Small intestine (tissue), 7 donors: ENCODE measurements around the gene LMNTD1. TPM values are rescaled to one million over a fixed set of nuclear protein-coding genes. Genes with fewer than 3 reads are reported as not detected.
"Not testable (repeated sequence)": the region's sequence is repeated elsewhere in the genome, so short reads cannot be mapped to it uniquely, and the experiment has no call there.

Experiments
- DNase-seq, 2 donors: peaks; one replicate each; pipeline versions ENCODE4 v3.0.0 to v3.0.0-alpha.2; 2013
- FAIRE-seq: peaks from 2 replicates; lab custom pipeline; 2012; peaks lifted over from hg19 to GRCh38; lab: Jason Lieb, UNC
- H3K27ac ChIP-seq, 3 donors: one replicate each; pipeline ENCODE4 v1.5.1; 2013; ENCODE audit warnings: low read length in 2 of 3, mild to moderate bottlenecking in 2 of 3, control low read depth in 1 of 3, inconsistent platforms in 1 of 3, low read depth in 1 of 3, moderate library complexity in 1 of 3
- H3K27me3 ChIP-seq, 3 donors: one replicate each; pipeline ENCODE4 v1.6.1; 2013; ENCODE audit warnings: low read length in 3 of 3, inconsistent platforms in 1 of 3; ENCODE audit not compliant: control insufficient read depth in 3 of 3, insufficient read depth in 3 of 3
- H3K36me3 ChIP-seq, 3 donors: one replicate each; pipeline ENCODE4 v1.6.1; 2013; ENCODE audit warnings: low read length in 3 of 3, inconsistent platforms in 1 of 3, low read depth in 1 of 3, mild to moderate bottlenecking in 1 of 3, moderate library complexity in 1 of 3; ENCODE audit not compliant: control insufficient read depth in 3 of 3, insufficient read depth in 2 of 3
- H3K4me1 ChIP-seq, 3 donors: one replicate each; pipeline ENCODE4 v1.6.1; 2013; ENCODE audit warnings: low read length in 2 of 3, inconsistent platforms in 1 of 3, low read depth in 1 of 3, mild to moderate bottlenecking in 1 of 3, moderate library complexity in 1 of 3; ENCODE audit not compliant: control insufficient read depth in 3 of 3, insufficient read depth in 2 of 3
- H3K4me3 ChIP-seq, 3 donors: one replicate each; pipeline ENCODE4 v1.5.1; 2013; ENCODE audit warnings: low read length in 3 of 3, control low read depth in 1 of 3, inconsistent platforms in 1 of 3, low read depth in 1 of 3, mild to moderate bottlenecking in 1 of 3, moderate library complexity in 1 of 3
- H3K9me3 ChIP-seq, 2 donors: one replicate each; pipeline ENCODE4 v1.6.1; 2013; ENCODE audit warnings: low read depth in 1 of 2, low read length in 1 of 2; ENCODE audit not compliant: control insufficient read depth in 2 of 2, insufficient read depth in 1 of 2
- WGBS, 3 donors: extraction: QIAGEN DNeasy Blood & Tissue Kit; methylation state at CpG; one replicate each; pipeline ENCODE4 v1.1.7; 2013; 5-methylcytosine and 5-hydroxymethylcytosine counted together
- polyA plus RNA-seq, 4 donors: library from polyadenylated mRNA; stranded (reverse) in 3 of 4; unstranded in 1 of 4; fragments of 200-250 nt in 3 of 4; fragments of 120-200 nt in 1 of 4; gene quantifications; one replicate each; pipeline versions ENCODE4 v1.2.1 to v1.2.3, GENCODE V29; 2013
- donor health status: healthy with polysubstance abuse.
- donor health status: control.
- donor health status: control.
- donor health status: Bipolar disorder and iron deficiency.
- donor health status: healthy.

LMNTD1 gene
- polyA plus RNA-seq, 4 donors: 0.12 TPM; not detected in 3

- WGBS, 3 donors: 82 to 100% (median 93%) methylated on average over 1 of the region's 1 CpG
- Histone ChIP-seq H3K27me3 (no peaks in the 10 kb centered on the region), H3K36me3 (no peaks in the 10 kb centered on the region), H3K4me3 (no peak overlapping the region), H3K27ac (no peak overlapping the region), H3K4me1 (peaks cover 0 to 12% (median 0%) of the 10 kb centered on the region in 3 donors), H3K9me3 (no peaks in the 10 kb centered on the region)
- FAIRE-seq: no peak
- DNase-seq: no peak
These were observed 114.4 kb downstream of the LMNTD1 start for GRCh38 chr12:25438638-25439037.

- Histone ChIP-seq H3K27ac (no peak overlapping the region), H3K9me3 (no peaks in the 10 kb centered on the region), H3K4me1 (peaks cover 0 to 13% (median 0%) of the 10 kb centered on the region in 3 donors), H3K27me3 (no peaks in the 10 kb centered on the region), H3K36me3 (no peaks in the 10 kb centered on the region), H3K4me3 (peak overlapping the region in 2 of 3 donors; percentile 9 to 21)
- FAIRE-seq: peak; percentile 44
- peak; percentile 57 to 72 for DNase-seq
- 48 to 53% (median 50%) methylated on average over 9 of the region's 9 CpGs for WGBS, 3 donors
These were observed 116.7 kb downstream of the LMNTD1 start for GRCh38 chr12:25436206-25437030.

- Histone ChIP-seq H3K4me1 (peaks cover 0 to 13% (median 0%) of the 10 kb centered on the region in 3 donors), H3K27me3 (no peaks in the 10 kb centered on the region), H3K36me3 (no peaks in the 10 kb centered on the region), H3K4me3 (no peak overlapping the region), H3K9me3 (no peaks in the 10 kb centered on the region), H3K27ac (no peak overlapping the region)
- FAIRE-seq: no peak
- WGBS, 3 donors: 69 to 87% (median 85%) methylated on average over 3 of the region's 3 CpGs
- no peak for DNase-seq
These were observed 117.7 kb downstream of the LMNTD1 start for GRCh38 chr12:25435431-25435830.

GRCh38 chr12:25434515-25434914 is 118.6 kb downstream of the LMNTD1 start:
- FAIRE-seq (no peak), DNase-seq (no peak)
- no peak overlapping the region for H3K4me3 ChIP-seq
- no peaks in the 10 kb centered on the region for H3K9me3 ChIP-seq
- H3K27me3 ChIP-seq: no peaks in the 10 kb centered on the region
- WGBS, 3 donors: 66 to 74% (median 72%) methylated on average over 3 of the region's 3 CpGs
- peaks cover 0 to 13% (median 0%) of the 10 kb centered on the region in 3 donors for H3K4me1 ChIP-seq
- no peaks in the 10 kb centered on the region for H3K36me3 ChIP-seq
- H3K27ac ChIP-seq: no peak overlapping the region

DNA sequence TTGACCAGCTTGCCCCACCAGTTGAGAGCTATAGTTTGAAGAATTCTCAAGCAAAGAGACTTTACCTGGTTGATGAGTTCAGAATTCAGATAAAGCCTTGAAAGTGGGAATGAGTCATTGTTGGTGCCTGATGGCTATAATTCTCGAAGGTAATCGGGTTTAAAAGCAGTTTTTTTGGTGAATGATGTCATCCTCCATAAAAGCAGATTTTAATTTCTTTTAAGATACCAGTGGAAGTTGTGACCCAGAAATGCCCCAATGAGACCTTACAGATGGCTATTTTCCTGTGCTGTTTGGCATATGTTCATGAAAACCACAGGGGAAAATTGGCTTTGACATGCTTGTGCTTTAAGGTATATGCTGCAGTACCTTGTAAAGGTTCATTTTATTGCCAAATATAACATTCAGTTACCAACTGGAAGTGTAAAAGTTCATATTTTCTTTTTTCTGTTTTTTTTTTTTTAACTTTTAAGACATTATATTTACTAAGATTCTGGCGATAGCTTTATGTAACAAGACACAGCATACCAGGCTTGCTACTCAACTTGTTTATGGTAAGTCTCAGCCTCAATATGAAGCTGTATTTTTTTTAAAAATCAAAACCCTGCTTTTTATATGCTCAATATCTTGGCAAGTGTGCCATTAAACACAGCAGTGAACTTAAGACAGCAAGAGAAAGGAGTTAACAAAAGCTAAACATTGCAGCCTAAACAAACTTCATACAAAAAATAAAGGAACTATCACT is 119.3 kb downstream of the LMNTD1 start:
- Histone ChIP-seq H3K27me3 (no peaks in the 10 kb centered on the region), H3K4me1 (peaks cover 0 to 13% (median 0%) of the 10 kb centered on the region in 3 donors), H3K4me3 (no peak overlapping the region), H3K27ac (no peak overlapping the region), H3K9me3 (no peaks in the 10 kb centered on the region), H3K36me3 (no peaks in the 10 kb centered on the region)
- WGBS, 3 donors: 13 to 34% (median 31%) methylated on average over 3 of the region's 3 CpGs
- DNase-seq (peak in 1 of 2 donors; percentile 51), FAIRE-seq (no peak)

- no peaks in the 10 kb centered on the region for H3K9me3 ChIP-seq
- no peak for FAIRE-seq
- DNase-seq: no peak
- no peak overlapping the region for H3K27ac ChIP-seq
- H3K4me3 ChIP-seq: no peak overlapping the region
- H3K4me1 ChIP-seq: peaks cover 0 to 13% (median 0%) of the 10 kb centered on the region in 3 donors
- no peaks in the 10 kb centered on the region for H3K36me3 ChIP-seq
- H3K27me3 ChIP-seq: no peaks in the 10 kb centered on the region
These were observed 120.1 kb downstream of the LMNTD1 start for GRCh38 chr12:25433024-25433423.

DNA sequence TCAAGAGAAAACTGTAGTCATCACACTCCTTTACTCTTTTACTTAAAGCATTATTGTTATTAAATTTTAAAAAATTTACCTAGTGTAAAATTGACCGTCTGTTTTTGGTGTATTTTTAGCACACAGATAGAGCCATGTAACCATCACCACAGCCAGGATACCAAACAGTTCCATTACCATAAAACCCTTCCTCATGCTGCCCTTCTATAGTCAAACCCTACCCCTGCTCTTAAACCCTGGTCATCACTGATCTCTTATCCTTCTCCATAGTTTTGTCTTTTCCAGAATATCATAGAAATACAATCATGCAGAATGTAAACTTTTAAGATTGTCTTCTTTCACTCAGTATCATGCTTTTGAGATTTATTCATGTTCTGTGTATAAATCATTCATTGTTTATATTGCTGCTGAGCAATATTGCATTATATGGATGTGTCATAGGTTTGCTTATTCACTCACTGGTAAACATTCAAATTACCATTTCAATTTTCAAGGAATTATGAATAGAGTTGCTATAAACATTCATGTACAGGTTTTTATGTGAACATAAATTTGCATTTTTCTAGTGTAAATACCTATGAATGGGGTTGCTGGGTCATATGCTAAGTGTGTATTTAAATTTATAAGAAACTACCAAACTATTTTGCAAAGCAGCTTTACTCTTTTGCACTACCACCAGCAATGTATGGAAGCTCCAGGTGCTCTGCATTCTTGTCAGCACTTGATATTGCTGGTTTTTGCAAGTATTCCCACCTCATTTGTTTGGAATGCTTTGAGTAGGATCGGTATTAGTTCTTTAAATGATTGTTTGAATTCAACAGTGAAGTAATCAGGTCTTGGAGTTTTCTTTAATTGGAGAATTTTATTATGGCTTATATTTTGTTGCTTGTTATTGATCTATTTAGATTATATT is 125.5 kb downstream of the LMNTD1 start:
- no peak for DNase-seq
- H3K9me3 ChIP-seq: no peaks in the 10 kb centered on the region
- no peaks in the 10 kb centered on the region for H3K27me3 ChIP-seq
- H3K4me1 ChIP-seq: peaks cover 0 to 5% (median 0%) of the 10 kb centered on the region in 3 donors
- no peak overlapping the region for H3K27ac ChIP-seq
- 81 to 82% (median 81%) methylated on average over 2 of the region's 2 CpGs for WGBS, 3 donors
- FAIRE-seq: no peak
- no peaks in the 10 kb centered on the region for H3K36me3 ChIP-seq
- no peak overlapping the region for H3K4me3 ChIP-seq

DNA sequence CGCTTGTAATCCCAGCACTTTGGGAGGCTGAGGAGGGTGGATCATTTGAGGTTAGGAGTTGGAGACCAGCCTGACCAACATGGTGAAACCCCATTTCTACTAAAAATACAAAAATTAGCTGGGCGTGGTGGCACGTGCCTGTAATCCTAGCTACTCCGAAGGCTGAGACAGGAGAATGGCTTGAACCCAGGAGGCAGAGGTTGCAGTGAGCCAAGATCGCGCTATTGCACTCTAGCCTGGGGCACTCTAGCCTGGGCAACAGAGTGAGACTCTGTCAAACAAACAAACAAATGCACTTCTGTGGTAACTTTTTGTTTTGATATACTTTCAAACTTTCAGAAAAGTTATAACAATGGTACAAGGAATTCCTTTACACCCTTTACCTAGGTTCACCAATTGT is 126.3 kb downstream of the LMNTD1 start:
- WGBS, 3 donors: 93 to 96% (median 96%) methylated on average over 6 of the region's 6 CpGs
- not testable (repeated sequence) for H3K27ac ChIP-seq, DNase-seq, H3K4me3 ChIP-seq, H3K36me3 ChIP-seq, H3K4me1 ChIP-seq, H3K9me3 ChIP-seq, H3K27me3 ChIP-seq, FAIRE-seq
